ENCODE results near the gene CACNG8. TPM values are rescaled to one million over a fixed set of nuclear protein-coding genes. Genes with fewer than 3 reads are reported as not detected.

CACNG8 gene
- total RNA-seq, 1 donor from 2014 or later: 1.4 TPM

GRCh38 chr19:53961523-53962356 is 997 bp upstream of the CACNG8 start:
- no peak for DNase-seq (ENCODE audit: low read depth, low spot score)

- DNase-seq (ENCODE audit: low read depth, low spot score): no peak
Observed at GRCh38 chr19:53965091-53965490, 2.4 kb downstream of the CACNG8 start.

- no peak for DNase-seq (ENCODE audit: low read depth, low spot score)
Observed at GRCh38 chr19:53966931-53967330, 4.2 kb downstream of the CACNG8 start.

GRCh38 chr19:53969366-53969765 is 6.6 kb downstream of the CACNG8 start:
- DNase-seq (ENCODE audit: low read depth, low spot score): no peak

GRCh38 chr19:53971673-53972072 is 8.9 kb downstream of the CACNG8 start:
- no peak for DNase-seq (ENCODE audit: low read depth, low spot score)

- DNase-seq (ENCODE audit: low read depth, low spot score): peak; percentile 71
Observed at GRCh38 chr19:53977429-53977990, 14.8 kb downstream of the CACNG8 start.

GRCh38 chr19:53977991-53978731 is 15.4 kb downstream of the CACNG8 start:
- peak; percentile 95 for DNase-seq (ENCODE audit: low read depth, low spot score)

GRCh38 chr19:53978975-53979801 is 16.5 kb downstream of the CACNG8 start:
- no peak for DNase-seq (ENCODE audit: low read depth, low spot score)

- peak; percentile 75 for DNase-seq (ENCODE audit: low read depth, low spot score)
Observed at GRCh38 chr19:53980539-53981375, 18.0 kb downstream of the CACNG8 start.

- no peak for DNase-seq (ENCODE audit: low read depth, low spot score)
Observed at GRCh38 chr19:53981376-53981951, 18.7 kb downstream of the CACNG8 start.

GRCh38 chr19:53982001-53982451 is 19.3 kb downstream of the CACNG8 start:
- no peak for DNase-seq (ENCODE audit: low read depth, low spot score)

- no peak for DNase-seq (ENCODE audit: low read depth, low spot score)
Observed at GRCh38 chr19:53982611-53983010, 19.9 kb downstream of the CACNG8 start.

- no peak for DNase-seq (ENCODE audit: low read depth, low spot score)
Observed at GRCh38 chr19:53983457-53984289, 20.9 kb downstream of the CACNG8 start.

- DNase-seq (ENCODE audit: low read depth, low spot score): no peak
Observed at GRCh38 chr19:53985863-53986262, 23.1 kb downstream of the CACNG8 start.

GRCh38 chr19:53988981-53989380 is 26.2 kb downstream of the CACNG8 start:
- DNase-seq (ENCODE audit: low read depth, low spot score): no peak

GRCh38 chr19:53989600-53990533 is 27.1 kb downstream of the CACNG8 start:
- peak; percentile 65 for DNase-seq (ENCODE audit: low read depth, low spot score)

- DNase-seq (ENCODE audit: low read depth, low spot score): no peak
Observed at GRCh38 chr19:53991224-53992113, 28.7 kb downstream of the CACNG8 start, which contains the start of gene CACNG6. CACNG6 (plus strand) TSS chr19:53991637; CDS start chr19:53992878, 1,241 bp downstream.
